ENCODE results near the gene GPR137. TPM values are rescaled to one million over a fixed set of nuclear protein-coding genes. Genes with fewer than 3 reads are reported as not detected.

The GPR137 gene
- polyA plus RNA-seq, 1 donor from 2014 or later, result 34.1 TPM

DNA sequence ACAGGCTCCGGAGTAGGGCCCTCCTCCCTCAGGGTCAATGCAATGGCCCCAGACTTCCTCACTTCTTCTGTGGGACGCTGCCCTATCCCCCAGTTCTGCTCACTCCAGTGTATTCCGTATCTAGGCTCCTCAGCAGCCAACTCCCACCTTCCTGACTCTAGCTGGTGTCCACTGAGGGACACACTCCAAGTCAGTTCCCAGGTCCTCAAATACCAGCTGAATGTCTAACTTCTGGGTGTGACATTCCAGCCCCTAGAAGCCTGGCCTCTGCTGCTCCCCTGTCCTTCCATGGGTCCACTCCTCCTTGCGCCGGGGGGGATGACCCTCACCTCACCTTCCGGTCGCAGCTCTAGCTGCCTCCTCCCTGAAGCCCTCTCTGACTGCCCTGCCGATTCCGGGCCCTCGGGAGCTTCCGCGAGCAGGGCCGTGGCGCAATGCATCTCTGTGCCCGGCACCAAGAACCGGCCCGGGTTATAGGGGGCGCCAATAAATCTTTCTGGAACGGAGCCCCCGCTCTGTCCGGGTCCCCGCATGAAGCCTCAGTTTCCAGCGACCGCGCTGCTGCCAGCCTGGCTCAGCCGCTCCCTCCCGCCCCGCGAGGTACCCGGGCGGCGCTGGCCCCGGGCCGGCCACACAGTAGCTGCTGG is 16.6 kb upstream of the GPR137 start:
- no peaks in the 10 kb centered on the region for H3K9me3 ChIP-seq (ENCODE audit: low read length)
- H3K4me2 ChIP-seq (ENCODE audit: low read length), result peak overlapping the region; percentile 89
- no peaks in the 10 kb centered on the region for H3K79me2 ChIP-seq (replicated peaks; ENCODE audit: insufficient read depth, low read length)
- no peaks in the 10 kb centered on the region for H3K9me2 ChIP-seq (ENCODE audit: insufficient read depth, low read length)
- peak overlapping the region; percentile 87 for H3K9ac ChIP-seq (ENCODE audit: low read length)
- peak overlapping the region; percentile 87 for H3K27ac ChIP-seq (ENCODE audit: low read length)
- peak overlapping the region; percentile 45 for H2AFZ ChIP-seq (ENCODE audit: low read depth, low read length)
- H3K27me3 ChIP-seq (ENCODE audit: insufficient read depth, low read depth, low read length), result no peaks in the 10 kb centered on the region
- H3F3A ChIP-seq (ENCODE audit: insufficient read depth, low read length, poor library complexity, severe bottlenecking), result peaks cover 6% of the 10 kb centered on the region
- no peaks in the 10 kb centered on the region for H3K36me3 ChIP-seq (ENCODE audit: insufficient read depth, low read length)
- peak overlapping the region; percentile 96 for H3K4me3 ChIP-seq (ENCODE audit: low read length)
- no peaks in the 10 kb centered on the region for H4K20me1 ChIP-seq (ENCODE audit: insufficient read depth)
- no peak for TF ChIP-seq TAF1 (IDR thresholded peaks at IDR 0.05; ENCODE audit: low read depth)
- TF ChIP-seq SMC3 (conservative IDR thresholded peaks at IDR 0.05; ENCODE audit: poor library complexity), result no peak
- no peak for TF ChIP-seq POLR2AphosphoS5 (IDR thresholded peaks at IDR 0.05)
- TF ChIP-seq EP300 (conservative IDR thresholded peaks at IDR 0.05; ENCODE audit: poor library complexity, severe bottlenecking), result no peak
- no peak for TF ChIP-seq MXI1 (conservative IDR thresholded peaks at IDR 0.05; ENCODE audit: poor library complexity, severe bottlenecking)
- TF ChIP-seq, protein P1, sequence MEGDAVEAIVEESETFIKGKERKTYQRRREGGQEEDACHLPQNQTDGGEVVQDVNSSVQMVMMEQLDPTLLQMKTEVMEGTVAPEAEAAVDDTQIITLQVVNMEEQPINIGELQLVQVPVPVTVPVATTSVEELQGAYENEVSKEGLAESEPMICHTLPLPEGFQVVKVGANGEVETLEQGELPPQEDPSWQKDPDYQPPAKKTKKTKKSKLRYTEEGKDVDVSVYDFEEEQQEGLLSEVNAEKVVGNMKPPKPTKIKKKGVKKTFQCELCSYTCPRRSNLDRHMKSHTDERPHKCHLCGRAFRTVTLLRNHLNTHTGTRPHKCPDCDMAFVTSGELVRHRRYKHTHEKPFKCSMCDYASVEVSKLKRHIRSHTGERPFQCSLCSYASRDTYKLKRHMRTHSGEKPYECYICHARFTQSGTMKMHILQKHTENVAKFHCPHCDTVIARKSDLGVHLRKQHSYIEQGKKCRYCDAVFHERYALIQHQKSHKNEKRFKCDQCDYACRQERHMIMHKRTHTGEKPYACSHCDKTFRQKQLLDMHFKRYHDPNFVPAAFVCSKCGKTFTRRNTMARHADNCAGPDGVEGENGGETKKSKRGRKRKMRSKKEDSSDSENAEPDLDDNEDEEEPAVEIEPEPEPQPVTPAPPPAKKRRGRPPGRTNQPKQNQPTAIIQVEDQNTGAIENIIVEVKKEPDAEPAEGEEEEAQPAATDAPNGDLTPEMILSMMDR (IDR thresholded peaks at IDR 0.05; ENCODE audit: poor library complexity, severe bottlenecking), result no peak
- no peak for TF ChIP-seq RAD21 (conservative IDR thresholded peaks at IDR 0.05)
- TF ChIP-seq REST (IDR thresholded peaks at IDR 0.05; ENCODE audit: borderline replicate concordance), result no peak
- TF ChIP-seq EZH2 (IDR thresholded peaks at IDR 0.05; ENCODE audit: borderline replicate concordance, insufficient read depth, low read length, poor library complexity, severe bottlenecking), result no peak

DNA sequence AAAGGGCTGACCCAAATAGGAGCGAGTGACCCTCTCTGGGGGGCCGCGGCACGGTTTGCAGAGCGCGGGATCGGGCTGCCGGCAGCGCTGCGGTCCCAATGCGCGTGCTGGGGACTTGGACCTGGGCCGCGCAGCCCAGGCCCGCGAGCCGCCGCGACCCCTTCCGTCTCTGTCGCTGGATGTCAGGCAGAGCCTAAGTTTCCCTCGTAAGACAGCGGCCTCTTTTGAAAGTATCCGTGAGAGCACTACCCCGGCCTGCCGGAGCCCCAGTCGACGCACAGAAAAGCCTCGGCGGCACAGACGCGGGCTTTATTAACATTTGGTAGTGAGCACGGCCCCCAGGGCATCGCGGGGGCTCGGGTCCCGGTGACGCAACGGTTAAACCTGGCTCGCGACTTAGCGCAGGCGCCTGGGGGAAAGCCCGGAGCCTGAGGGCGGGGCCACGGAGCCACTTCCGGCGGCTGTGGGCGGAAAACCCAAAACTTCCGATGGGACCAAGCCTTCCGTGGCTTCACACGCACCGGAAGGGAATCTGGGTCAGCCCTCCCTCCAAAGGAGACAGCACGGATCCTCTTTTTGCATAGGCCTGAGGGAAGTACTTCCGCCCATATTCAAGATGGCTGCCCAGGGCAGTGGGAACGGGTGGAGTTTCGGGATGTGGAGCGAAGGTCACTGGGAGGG is 16.0 kb upstream of the GPR137 start:
- Histone ChIP-seq H3K36me3 (ENCODE audit: insufficient read depth, low read length) (no peaks in the 10 kb centered on the region), H3K9me2 (ENCODE audit: insufficient read depth, low read length) (no peaks in the 10 kb centered on the region), H3K9ac (ENCODE audit: low read length) (peak overlapping the region; percentile 87), H3K9me3 (ENCODE audit: low read length) (no peaks in the 10 kb centered on the region), H3K27me3 (ENCODE audit: insufficient read depth, low read depth, low read length) (no peaks in the 10 kb centered on the region), H3K79me2 (replicated peaks; ENCODE audit: insufficient read depth, low read length) (no peaks in the 10 kb centered on the region), H3K4me2 (ENCODE audit: low read length) (peak overlapping the region; percentile 97), H3F3A (ENCODE audit: insufficient read depth, low read length, poor library complexity, severe bottlenecking) (peaks cover 6% of the 10 kb centered on the region), H2AFZ (ENCODE audit: low read depth, low read length) (peak overlapping the region; percentile 45), H3K4me3 (ENCODE audit: low read length) (peak overlapping the region; percentile 96), H4K20me1 (ENCODE audit: insufficient read depth) (no peaks in the 10 kb centered on the region), H3K27ac (ENCODE audit: low read length) (peak overlapping the region; percentile 87)
- TF ChIP-seq REST (IDR thresholded peaks at IDR 0.05; ENCODE audit: borderline replicate concordance), result no peak
- TF ChIP-seq SMC3 (conservative IDR thresholded peaks at IDR 0.05; ENCODE audit: poor library complexity), result peak; percentile 70
- TF ChIP-seq RAD21 (conservative IDR thresholded peaks at IDR 0.05), result peak; percentile 70
- TF ChIP-seq TAF1 (IDR thresholded peaks at IDR 0.05; ENCODE audit: low read depth), result peak; percentile 49
- peak; percentile 39 for TF ChIP-seq EP300 (conservative IDR thresholded peaks at IDR 0.05; ENCODE audit: poor library complexity, severe bottlenecking)
- TF ChIP-seq, protein P1 (IDR thresholded peaks at IDR 0.05; ENCODE audit: poor library complexity, severe bottlenecking), result peak; percentile 62
- peak; percentile 76 for TF ChIP-seq POLR2AphosphoS5 (IDR thresholded peaks at IDR 0.05)
- no peak for TF ChIP-seq EZH2 (IDR thresholded peaks at IDR 0.05; ENCODE audit: borderline replicate concordance, insufficient read depth, low read length, poor library complexity, severe bottlenecking)
- TF ChIP-seq MXI1 (conservative IDR thresholded peaks at IDR 0.05; ENCODE audit: poor library complexity, severe bottlenecking), result peak; percentile 71

Measured in neural cell (in vitro differentiated cells).